Type B pancreatic cell (in vitro differentiated cells): Measurements from ENCODE around the gene F12. TPM values are rescaled to one million over a fixed set of nuclear protein-coding genes. Genes with fewer than 3 reads are reported as not detected.

Experiments used
- DNase-seq: peaks from one replicate; pipeline ENCODE4 v3.0.0; 2021; ENCODE audit warnings: mixed read lengths; ENCODE audit not compliant: unreplicated experiment; ENCODE audit errors: extremely low spot score
- H3K27ac Mint-ChIP-seq: 2 replicates; pipeline ENCODE4 v1.8.0; 2021; ENCODE audit warnings: mild to moderate bottlenecking, mixed read lengths
- H3K27me3 Mint-ChIP-seq: 2 replicates; pipeline ENCODE4 v1.8.0; 2021; ENCODE audit warnings: mixed read lengths
- H3K36me3 Mint-ChIP-seq: 2 replicates; pipeline ENCODE4 v1.8.0; 2021; ENCODE audit warnings: mixed read lengths
- H3K4me1 Mint-ChIP-seq: one replicate; pipeline ENCODE4 v1.8.0; 2021; ENCODE audit warnings: mixed read lengths; ENCODE audit not compliant: unreplicated experiment
- H3K4me3 Mint-ChIP-seq: 2 replicates; pipeline ENCODE4 v1.8.0; 2021; ENCODE audit warnings: mild to moderate bottlenecking, mixed read lengths
- H3K9me3 Mint-ChIP-seq: 2 replicates; pipeline ENCODE4 v1.8.0; 2021; ENCODE audit warnings: mixed read lengths
- total RNA-seq: library from RNA; stranded (reverse); gene quantifications from 2 replicates; pipeline ENCODE4 v1.2.1, GENCODE V29; 2021; ENCODE audit warnings: low replicate concordance
- TF ChIP-seq, protein P1 (sequence below): fragments of 200-600 bp; sonication (generic); conservative IDR thresholded peaks from 2 replicates; pipeline ENCODE4 v1.5.0; 2021; ENCODE audit warnings: antibody characterized with exemption, mild to moderate bottlenecking

Gene F12
- total RNA-seq, 1 donor from 2014 or later: 3.2 TPM

DNA sequence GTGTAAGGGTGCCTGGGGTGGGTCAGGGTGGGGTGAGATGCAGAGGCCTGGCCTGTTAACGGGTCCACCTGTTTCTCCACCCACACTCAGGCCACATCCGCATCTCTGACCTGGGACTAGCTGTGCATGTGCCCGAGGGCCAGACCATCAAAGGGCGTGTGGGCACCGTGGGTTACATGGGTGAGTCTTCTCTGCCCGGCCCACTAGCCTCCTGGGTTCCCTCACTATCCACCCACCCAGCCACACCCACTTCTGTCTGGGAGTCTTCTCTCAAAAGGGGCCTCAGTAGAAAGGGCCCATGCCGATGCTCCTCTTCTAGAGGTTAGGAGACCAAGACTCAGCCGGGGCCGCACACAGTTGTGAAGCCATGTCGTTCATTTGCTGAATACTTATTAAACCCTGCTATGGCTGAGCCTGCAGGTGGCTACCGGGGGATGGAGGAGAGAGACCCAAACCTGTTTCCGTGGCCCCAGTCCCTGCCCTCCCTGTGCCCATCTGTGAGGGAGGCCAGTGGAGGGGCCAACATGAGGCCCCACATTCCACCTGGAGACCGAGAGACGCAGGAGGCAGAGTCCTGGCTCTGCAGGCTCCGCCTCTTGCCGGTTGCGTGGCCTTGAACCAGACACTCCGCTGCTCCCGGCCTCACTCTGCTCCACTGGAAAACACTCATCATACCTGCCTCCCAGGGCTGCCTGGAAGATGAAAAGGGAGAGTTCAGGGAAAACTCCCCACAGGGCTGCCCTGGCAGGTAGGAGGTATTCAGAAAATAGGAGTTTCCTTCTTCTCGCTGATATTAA is 25.8 kb upstream of the F12 start:
- H3K36me3 Mint-ChIP-seq: peaks cover 16% of the 10 kb centered on the region

GRCh38 chr5:177434437-177434836 is 25.1 kb upstream of the F12 start:
- TF ChIP-seq, protein P1, sequence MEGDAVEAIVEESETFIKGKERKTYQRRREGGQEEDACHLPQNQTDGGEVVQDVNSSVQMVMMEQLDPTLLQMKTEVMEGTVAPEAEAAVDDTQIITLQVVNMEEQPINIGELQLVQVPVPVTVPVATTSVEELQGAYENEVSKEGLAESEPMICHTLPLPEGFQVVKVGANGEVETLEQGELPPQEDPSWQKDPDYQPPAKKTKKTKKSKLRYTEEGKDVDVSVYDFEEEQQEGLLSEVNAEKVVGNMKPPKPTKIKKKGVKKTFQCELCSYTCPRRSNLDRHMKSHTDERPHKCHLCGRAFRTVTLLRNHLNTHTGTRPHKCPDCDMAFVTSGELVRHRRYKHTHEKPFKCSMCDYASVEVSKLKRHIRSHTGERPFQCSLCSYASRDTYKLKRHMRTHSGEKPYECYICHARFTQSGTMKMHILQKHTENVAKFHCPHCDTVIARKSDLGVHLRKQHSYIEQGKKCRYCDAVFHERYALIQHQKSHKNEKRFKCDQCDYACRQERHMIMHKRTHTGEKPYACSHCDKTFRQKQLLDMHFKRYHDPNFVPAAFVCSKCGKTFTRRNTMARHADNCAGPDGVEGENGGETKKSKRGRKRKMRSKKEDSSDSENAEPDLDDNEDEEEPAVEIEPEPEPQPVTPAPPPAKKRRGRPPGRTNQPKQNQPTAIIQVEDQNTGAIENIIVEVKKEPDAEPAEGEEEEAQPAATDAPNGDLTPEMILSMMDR: no peak
- peaks cover 10% of the 10 kb centered on the region for H3K36me3 Mint-ChIP-seq
- H3K27me3 Mint-ChIP-seq: no peaks in the 10 kb centered on the region

More for the DNA sequence above, 25.8 kb upstream of the F12 start:
- Mint-ChIP-seq H3K27ac (no peak overlapping the region), H3K27me3 (no peaks in the 10 kb centered on the region), H3K4me1 (no peaks in the 10 kb centered on the region), H3K9me3 (no peaks in the 10 kb centered on the region), H3K4me3 (no peak overlapping the region)
- TF ChIP-seq, protein P1: no peak
- DNase-seq: no peak

GRCh38 chr5:177433658-177434217 is 24.4 kb upstream of the F12 start:
- peaks cover 6% of the 10 kb centered on the region for H3K36me3 Mint-ChIP-seq
- no peak for DNase-seq

More at GRCh38 chr5:177434437-177434836, 25.1 kb upstream of the F12 start:
- no peak overlapping the region for H3K4me3 Mint-ChIP-seq
- H3K4me1 Mint-ChIP-seq: peaks cover under 1% of the 10 kb centered on the region
- no peak for DNase-seq
- no peaks in the 10 kb centered on the region for H3K9me3 Mint-ChIP-seq
- H3K27ac Mint-ChIP-seq: no peak overlapping the region

DNA sequence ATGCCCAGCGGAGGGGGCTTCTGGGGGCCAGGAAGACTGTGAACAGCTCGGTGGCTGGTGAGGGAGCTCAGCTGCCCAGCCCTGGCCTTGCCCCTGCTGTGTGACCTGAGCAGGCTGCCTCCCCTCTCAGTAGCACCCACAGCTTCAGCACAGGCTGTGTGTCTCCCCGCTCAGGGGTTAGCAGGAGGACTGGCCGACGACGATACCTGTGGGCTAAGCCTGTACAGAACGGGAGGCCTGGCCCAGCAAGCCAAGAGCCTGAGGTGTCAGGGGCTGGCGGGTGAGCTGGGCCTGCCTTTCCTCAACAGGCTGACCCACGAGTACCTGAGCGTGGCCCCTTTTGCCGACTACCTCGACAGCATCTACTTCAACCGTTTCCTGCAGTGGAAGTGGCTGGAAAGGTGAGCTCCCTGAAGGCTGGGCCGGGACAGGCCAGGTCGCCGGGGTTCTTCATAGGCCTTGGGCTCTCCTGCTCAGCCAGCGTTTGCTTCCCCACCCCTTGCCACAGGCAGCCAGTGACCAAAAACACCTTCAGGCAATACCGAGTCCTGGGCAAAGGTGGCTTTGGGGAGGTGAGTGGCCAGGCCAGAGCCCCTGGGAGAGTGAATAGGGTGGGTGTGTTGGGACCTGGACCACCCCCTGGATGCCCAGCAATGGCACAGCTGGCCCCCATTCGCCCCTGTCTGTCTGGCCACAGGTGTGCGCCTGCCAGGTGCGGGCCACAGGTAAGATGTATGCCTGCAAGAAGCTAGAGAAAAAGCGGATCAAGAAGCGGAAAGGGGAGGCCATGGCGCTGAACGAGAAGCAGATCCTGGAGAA is 23.7 kb upstream of the F12 start:
- Mint-ChIP-seq H3K36me3 (peaks cover 5% of the 10 kb centered on the region), H3K4me1 (peaks cover 9% of the 10 kb centered on the region), H3K4me3 (no peak overlapping the region), H3K9me3 (no peaks in the 10 kb centered on the region), H3K27ac (no peak overlapping the region), H3K27me3 (no peaks in the 10 kb centered on the region)
- TF ChIP-seq, protein P1: no peak
- no peak for DNase-seq

More at GRCh38 chr5:177433658-177434217, 24.4 kb upstream of the F12 start:
- TF ChIP-seq, protein P1: no peak
- Mint-ChIP-seq H3K9me3 (no peaks in the 10 kb centered on the region), H3K4me3 (no peak overlapping the region), H3K27me3 (no peaks in the 10 kb centered on the region), H3K4me1 (peaks cover 8% of the 10 kb centered on the region), H3K27ac (no peak overlapping the region)

- TF ChIP-seq, protein P1: no peak
- Mint-ChIP-seq H3K4me1 (peaks cover 13% of the 10 kb centered on the region), H3K36me3 (no peaks in the 10 kb centered on the region), H3K9me3 (no peaks in the 10 kb centered on the region), H3K27me3 (no peaks in the 10 kb centered on the region), H3K27ac (no peak overlapping the region), H3K4me3 (no peak overlapping the region)
- DNase-seq: no peak
These were observed 22.9 kb upstream of the F12 start for GRCh38 chr5:177432143-177432838.
